GM18502 (cell line): ENCODE measurements around the gene LYZL6.

Source experiments
- ATAC-seq: cut with Tn5 transposase; IDR thresholded peaks from one replicate; pipeline ENCODE4 v1.9.1; 2021; ENCODE audit warnings: mild to moderate bottlenecking; ENCODE audit not compliant: unreplicated experiment, poor library complexity

The LYZL6 gene, protein sequence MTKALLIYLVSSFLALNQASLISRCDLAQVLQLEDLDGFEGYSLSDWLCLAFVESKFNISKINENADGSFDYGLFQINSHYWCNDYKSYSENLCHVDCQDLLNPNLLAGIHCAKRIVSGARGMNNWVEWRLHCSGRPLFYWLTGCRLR

DNA sequence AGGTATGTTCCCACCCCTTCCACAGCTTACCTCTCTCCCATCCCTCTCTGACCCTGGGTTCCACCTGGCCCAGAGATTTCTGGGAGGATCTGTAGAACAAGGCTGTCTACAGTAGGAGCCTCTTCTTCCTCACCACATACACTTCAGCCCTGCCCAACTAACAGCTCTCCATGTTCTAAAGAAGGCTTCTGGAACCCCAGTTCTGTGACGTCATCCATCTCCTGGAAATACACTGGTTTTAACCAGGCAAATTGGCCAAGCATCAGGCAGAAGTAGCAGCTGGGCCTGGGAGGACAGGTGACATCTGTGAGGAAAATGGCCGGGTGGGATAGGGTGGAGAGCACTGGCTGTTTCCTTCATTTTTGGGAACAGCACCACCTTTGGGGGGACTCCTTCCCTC lies at the start of gene LYZL6:
LYZL6 (minus strand) TSS at position 177 of the 400 bp plus-strand sequence. CDS start 4,357 bp downstream, outside the sequence.
- no peak for ATAC-seq

DNA sequence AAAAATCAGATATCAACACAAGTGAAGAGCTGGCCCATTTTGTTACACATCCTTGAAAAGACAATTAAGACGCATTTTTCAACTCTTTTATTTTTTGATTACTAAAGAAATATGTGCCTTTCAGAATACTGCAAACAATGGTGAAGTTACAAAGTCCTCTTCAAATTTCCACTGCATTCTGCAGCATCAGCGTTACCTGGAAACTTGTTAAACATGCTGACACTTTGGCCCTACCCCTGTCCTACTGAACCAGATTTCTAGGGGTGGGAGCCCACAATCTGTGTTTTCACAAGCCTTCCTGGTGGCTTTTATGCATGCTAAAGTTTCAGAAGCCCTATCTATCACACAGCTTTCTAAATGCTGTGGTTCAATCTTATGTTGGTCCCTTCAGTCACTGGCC lies 47.6 kb upstream of the LYZL6 start:
- ATAC-seq: no peak

DNA sequence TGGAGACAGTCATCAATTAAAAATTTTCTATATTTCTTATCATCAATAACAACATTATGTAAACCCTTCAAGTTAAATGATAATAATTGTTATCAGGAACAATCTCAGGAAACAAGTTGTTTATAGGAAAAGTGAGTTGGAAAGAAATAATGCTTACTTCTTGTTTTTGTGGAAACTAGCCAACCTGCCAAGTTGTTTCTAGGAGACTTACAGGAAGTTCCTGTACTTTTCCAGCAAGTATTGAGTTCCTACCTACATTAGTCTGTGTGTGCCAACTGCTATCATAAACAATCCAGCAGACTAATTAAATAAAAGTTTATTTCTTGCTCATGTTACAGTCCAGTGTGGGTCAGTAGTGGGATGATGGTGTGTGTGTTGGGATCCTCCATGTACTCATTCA lies 44.7 kb upstream of the LYZL6 start:
- ATAC-seq: no peak

DNA sequence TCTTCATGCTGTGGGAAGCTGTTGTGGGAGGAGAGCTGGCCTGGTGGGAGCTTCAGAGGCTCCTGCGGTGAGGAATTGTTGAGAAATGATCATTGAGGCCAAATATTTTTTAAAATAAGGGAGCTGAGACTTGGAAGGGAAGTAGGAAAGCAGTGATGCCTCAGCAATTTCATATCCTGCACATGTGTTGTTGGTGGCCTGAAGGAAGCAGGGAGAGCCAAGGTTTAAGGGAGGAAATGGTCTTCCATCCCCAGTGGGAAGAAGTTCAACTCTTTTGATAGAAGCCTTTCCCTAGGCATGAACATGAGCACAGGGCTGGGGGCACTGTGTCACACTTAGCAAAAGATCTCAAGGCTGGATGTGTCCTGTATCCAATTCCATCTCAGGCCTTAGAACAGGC lies 43.1 kb upstream of the LYZL6 start, which contains the start of gene CCL14:
CCL14 (minus strand) TSS at position 87 of the 400 bp plus-strand sequence; CDS start at position 7, 80 bp downstream.
- no peak for ATAC-seq

DNA sequence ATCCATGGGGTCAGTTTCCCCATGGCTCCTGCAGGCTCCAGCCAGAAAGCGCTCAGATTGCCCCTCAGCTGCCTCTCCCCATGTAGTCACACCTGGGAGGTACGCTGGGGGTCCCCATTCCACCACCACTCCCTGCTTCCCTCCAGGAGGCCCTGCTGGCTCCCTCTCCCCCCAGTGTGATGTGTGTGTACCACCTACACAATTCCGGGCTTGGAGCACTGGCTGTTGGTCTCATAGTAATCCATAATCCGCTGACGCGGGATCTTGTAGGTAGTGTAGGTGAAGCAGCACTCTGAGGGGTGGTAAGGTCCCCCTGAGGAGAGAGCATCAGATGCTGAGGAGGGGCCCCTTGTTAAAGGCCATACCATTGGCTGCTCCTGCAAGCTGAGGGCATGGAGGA lies 40.6 kb upstream of the LYZL6 start:
- no peak for ATAC-seq

DNA sequence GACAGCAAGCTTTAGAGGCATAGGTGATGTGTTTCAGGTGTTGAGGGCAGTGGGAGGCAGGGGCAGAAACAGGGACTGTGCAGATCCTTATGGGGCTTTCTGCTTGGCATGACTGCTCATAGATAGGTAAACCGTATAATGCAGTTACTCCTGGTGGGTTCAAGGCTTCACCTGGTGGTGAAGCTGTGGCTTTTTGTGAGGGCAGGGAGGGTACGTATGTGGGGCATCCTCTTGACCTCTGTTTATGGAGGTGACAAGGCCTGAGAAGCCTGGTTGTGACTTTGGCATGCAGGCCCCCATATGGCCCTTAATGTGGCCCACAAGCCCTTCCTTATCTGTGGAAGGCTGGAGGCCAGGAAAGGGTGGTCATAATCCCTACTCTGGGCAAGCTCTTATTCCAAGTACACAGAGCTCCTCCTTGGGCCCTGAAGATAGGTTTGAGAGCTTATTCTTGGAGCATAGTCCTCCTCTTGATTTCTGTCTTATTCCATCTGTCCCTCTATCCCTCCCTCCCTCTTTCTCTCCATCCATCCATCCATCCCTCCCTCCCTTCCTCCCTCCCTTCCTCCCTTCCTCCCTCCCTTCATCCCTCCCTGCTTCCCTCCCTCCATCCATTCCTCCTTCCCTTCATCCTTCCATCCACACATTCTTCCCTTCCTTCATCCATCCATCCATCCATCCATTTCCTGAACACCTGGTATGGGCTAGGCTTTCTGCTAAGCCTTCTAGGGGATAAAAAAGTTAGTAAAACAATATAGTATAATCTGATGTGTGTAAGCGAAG lies 39.1 kb upstream of the LYZL6 start:
- ATAC-seq: no peak

DNA sequence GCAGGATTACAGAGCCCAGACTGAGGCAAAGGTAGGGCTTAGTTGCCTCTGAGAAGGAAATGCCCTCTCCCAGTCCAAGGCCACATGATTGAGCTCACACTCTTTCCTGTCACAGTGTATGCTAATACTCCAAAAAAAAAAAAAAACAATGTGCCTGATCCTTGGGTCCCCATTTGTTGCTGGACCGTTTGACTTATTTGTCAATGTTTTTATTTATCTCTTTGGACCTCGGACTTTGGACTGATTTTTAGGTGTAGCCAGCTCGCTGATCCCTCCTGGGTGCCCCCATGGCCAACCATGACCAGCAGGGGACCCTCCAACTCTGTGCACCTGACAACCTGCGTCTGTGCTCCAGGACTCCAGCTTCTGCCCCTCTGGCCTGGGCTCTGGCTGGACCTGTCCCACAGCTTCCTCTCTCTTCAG lies 38.4 kb upstream of the LYZL6 start:
- ATAC-seq: no peak

DNA sequence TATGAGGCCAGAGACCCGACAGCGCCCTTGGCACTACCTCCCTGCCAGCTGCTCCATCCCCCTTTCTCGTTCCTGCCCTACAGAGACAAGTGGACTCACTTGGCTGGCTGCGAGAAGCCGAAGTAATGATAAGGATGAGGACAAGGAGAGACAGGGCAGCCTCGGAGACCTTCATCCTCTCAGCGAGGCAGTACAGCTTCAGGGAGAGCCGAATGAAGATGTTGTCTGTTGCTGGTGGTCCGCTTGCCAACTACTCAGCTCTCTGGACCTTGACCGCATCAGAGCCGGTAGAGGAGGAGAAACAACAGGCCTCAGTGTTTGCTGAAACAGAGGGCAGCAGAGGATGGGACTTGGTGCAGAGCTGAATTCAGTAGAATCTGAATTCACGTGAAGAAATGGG lies 37.7 kb upstream of the LYZL6 start, which contains the start of gene CCL16:
CCL16 (minus strand) TSS at position 252 of the 400 bp plus-strand sequence; CDS start at position 175, 77 bp downstream.
- ATAC-seq: no peak

DNA sequence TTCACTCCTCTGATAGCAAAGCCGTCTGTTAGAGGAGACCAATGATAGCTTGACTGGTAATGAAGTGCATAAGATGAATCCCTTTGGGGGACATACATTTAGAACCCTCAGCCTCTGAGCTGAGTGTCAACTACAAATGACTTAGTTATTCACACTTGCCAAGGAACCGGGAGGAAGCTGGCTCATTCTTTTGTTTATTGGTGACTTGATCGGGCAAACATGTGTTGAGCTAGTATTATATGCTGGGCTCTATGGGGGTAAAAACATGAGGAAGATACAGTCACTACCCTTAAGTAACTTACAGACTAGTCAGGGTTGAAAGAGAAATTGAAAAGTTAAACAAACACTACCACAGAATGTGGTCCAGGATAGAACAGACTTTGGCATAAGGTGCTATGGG lies 34.8 kb upstream of the LYZL6 start:
- no peak for ATAC-seq

DNA sequence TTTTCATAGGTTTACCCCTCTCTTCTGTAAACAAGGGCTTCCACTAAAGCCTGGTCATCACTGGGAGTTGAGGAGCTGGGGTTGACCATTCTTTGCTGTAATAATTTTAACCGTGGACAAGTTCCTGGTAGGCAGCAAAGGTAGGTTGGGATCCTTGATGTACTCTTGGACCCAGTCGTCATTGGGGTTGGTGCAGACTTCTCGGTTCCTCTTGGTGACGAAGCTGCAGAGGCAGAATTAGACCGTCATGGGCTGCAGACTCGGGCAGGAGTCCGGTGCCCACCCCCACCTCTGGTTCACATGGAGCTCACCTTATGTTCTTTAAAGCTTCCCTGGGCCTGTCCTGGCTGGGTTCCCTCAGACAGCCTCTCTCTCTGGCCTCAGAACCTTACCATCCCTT lies 34.0 kb upstream of the LYZL6 start:
- ATAC-seq: no peak

DNA sequence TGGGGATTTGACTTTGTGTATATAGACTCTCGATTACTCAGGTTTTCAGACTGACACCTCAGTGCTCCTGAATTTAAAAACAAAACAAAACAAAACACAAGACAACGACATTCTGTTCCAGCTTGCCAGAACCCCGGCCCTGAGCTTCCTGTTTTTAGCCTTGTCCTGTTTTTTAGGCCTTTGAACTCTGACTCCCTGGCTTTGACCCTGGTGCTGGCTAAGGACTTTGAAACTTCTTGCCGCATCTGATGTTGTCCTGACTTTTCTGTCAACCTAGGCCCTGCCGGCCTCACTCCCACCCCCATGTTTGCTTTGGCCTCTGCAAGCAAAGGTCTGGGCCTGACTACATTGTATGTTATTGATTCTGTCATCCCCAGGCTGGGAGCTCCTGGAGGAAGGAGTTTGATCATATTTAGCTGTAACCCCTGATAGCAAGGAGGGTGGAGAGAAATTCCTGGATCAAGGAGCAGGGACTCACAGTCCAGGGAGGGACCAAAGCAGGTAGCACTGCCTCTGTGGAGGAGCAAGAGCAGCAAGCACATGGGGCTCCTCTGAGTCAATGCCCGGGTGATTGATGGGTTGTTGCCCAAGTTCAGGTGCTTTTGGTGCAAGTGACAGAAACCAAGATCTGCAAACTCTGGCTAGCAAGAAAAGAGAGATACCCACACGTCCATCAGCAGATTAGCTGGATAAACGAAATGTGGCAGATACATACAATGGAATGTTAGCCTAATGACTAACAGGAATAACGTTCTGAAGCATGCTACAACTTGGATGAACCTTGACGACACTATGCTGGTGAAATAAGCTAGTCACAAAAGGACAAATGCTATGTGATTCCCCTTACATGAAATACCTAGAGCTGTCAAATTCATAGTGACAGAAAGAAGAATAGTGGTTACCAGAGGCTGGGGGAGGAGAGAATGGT lies 30.1 kb upstream of the LYZL6 start:
- no peak for ATAC-seq

DNA sequence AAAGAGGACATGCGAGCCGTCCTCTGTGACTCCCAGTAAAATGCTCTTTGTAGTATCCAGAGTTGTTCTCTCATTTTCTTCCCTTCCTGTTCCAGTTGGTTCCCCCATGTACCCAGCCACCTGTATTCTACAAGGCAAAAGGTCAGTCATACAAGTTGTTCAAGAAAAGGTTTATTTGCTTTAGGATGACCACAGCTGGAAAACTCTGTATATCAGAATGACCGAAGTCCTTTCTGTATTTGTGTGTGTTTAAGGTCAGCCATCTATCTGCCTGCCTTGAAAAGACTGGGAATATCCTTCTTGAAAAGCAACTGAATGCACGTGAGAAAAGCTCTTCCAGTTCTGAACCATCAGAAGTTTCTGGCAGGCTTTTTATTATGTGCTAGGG lies 29.4 kb upstream of the LYZL6 start:
- ATAC-seq: no peak

DNA sequence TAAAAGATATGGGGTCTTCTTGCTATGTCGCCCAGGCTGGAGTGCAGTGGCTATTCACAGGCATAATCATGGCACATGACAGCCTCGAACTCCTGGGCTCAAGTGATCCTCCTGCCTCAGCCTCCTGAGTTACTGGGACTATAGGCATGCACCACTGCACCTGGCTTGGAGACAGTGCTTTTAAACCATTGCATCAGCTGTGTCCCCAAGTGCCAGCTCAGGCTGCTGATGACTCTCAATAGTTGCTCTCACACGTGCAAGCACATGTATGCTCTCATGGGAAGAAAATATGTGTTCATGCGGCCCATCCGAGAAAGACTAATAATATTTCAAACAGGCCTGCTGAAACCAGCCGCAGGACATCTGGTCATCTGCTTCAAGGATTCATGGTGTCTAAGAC lies 29.0 kb upstream of the LYZL6 start:
- no peak for ATAC-seq

DNA sequence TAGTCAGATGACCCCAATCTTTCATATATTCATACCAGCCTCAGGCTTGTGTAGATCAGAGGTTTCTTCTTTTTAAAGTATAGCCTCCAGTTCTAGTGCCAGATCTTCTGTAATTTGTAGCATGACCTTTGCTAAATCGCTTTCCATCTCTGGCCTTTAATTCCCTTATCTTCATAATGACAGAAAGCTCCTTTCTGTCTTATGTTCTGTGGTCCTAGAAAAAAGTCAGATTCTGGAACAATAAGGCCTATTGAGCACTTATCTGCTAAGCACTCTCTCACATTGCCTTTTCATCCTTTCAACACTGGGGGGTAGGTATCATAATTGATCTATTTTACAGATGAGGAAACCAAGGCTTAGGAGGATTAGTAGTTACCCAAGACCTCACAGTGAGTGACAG lies 28.6 kb upstream of the LYZL6 start:
- ATAC-seq: no peak

DNA sequence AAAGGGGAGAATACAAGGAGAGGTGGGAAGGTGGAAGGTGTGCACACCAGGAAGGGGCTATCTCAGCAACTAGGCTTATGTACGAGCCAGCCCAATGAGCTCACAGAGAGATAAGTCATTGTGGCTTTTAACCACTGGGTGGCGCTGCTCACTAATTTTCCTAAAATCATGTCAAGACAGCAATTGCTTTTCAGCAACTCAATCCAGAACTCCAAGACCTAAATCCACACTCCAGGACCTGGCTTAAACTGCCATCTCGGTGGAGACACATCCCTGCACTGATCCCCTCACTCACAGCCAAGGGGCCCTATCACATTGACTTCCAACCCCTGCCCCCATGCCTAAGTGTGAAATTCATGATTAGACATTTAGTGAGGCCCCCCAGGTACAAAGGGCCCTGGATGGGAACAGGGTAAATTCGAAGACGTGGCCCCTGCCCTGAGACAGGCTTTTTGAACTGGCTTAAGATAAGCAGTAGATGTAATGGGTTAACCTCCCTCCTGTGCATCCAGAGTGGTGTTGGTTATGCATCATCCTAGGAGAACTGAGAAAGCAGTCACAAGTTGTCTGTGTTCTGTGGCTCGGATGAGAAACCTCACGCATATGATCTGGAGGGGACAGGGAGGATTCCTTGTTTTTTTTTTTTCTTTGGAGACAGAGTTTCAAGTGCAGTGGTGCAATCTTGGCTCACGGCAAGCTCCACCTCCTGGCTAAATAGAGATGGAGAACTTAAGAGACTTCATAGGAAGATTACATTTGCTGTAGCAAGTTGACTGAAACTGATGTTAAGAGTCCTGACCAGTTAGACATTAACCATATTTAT lies 26.3 kb upstream of the LYZL6 start:
- ATAC-seq: no peak

DNA sequence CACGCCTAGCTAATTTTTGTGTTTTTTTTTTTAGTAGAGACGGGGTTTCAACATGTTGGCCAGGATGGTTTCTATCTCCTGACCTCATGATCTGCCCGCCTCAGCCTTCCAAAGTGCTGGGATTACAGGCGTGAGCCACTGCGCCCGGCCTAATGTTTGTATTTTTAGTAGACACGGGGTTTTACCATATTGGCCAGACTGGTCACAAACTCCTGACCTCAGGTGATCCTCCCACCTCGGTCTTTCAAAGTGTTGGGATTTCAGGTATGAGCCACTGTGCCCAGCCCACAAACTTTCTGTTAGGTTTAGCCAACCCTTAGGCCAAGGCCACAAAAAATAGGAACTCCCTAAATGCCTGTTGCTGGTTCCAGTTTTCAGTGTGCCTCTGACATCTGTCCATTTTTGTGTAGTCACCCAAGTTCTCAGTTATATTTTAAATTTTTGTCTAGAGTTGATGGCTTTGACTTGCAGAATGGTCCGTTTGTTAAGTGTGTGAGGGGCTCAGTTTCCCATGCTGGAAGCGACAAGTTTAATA lies 25.1 kb upstream of the LYZL6 start:
- no peak for ATAC-seq

DNA sequence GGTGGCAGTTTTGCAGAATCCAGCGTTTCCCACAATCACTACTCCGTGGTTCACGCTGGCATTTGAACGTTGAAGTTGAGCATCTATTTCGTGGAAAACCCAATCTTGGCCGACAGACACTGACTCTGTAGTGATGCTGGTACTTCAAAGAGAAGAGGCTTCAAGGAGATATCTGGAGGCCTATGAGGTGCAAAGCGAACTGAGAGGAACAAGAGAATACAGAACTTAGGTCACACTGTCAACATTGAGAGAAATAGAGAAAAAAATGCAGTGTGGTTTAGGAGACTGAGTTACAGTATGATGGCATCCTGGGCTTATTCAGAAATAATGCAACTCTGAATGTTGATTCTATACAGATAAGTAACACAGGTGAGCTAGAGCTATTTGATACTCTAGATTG lies 21.8 kb upstream of the LYZL6 start:
- no peak for ATAC-seq

DNA sequence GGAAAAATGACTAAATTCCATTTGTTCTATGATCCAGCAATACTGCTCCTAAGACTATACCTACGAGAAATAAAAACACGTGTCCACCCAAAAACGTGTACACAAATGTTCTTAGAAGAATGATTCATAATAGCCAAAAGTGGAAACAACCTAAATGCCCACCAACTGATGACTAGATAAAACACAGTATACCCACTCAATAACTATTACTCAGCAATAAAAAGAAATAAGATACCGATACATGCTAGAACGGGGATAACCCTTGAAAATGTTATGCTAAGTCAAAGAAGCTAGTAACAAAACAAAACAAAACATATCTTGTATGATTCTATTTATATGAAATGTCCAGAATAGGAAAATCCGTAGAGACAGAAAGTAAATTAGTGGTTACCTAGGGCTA lies 20.1 kb upstream of the LYZL6 start:
- no peak for ATAC-seq

DNA sequence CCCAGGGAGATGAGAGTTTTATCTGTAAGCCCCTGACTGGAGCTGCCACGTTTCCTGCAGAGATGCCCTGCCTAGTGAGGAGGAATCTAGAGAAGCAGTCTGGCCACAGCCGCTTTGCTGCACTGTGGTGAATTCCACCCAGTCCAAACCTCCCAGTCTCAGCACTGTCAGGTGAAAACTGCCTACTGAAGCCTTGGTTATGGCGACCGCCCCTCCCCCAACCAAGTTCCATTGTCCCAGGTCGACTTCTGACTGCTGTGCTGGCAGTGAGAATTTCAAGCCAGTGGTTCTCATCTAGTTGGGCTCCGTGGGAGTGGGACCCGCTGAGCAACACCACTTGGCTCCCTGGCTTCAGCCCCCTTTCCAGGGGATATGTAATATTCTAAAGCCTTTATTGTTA lies 10.2 kb upstream of the LYZL6 start:
- no peak for ATAC-seq

DNA sequence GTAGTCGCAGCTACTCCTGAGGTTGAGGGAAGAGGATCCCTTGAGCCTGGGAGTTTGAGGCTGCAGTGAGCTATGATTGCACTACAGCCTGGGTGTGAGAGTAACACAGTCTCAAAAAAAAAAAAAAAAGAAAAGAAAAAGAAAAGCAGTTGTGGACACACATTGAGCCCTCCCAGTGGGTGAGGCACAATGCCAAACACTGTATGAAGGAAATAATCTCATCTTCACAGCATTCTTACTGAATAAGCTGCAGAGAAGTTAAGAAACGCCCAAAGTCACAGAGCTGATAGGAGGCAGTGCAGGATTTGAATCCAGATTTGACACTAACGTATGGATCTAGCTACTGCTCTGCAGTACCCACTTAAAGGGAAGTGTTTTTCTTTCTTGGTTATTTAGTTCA lies 5.9 kb upstream of the LYZL6 start:
- no peak for ATAC-seq
